Fibroblast of lung (primary cell): Measurements from ENCODE around the gene TCEA3. TPM values are rescaled to one million over a fixed set of nuclear protein-coding genes. Genes with fewer than 3 reads are reported as not detected.

ENCODE experiments used
- DNase-seq, 2 donors: peaks; one replicate each; pipeline versions ENCODE4 v3.0.0 to v3.0.0-alpha.2; 2010; ENCODE audit warnings: low read depth in 2 of 2
- H2AFZ ChIP-seq: 2 replicates; pipeline ENCODE4 v1.5.1; 2012; ENCODE audit warnings: low read length, control low read depth, inconsistent platforms
- H3K27ac ChIP-seq: 2 replicates; pipeline ENCODE4 v1.5.1; 2011; ENCODE audit warnings: low read length, control low read depth; ENCODE audit not compliant: insufficient read depth
- H3K27me3 ChIP-seq: 2 replicates; pipeline ENCODE4 v1.5.1; 2011; ENCODE audit warnings: mild to moderate bottlenecking, low read length; ENCODE audit not compliant: control insufficient read depth, insufficient read depth
- H3K36me3 ChIP-seq: 2 replicates; pipeline ENCODE4 v1.5.1; 2011; ENCODE audit warnings: low read length; ENCODE audit not compliant: control insufficient read depth, insufficient read depth
- H3K4me1 ChIP-seq: 2 replicates; pipeline ENCODE4 v1.5.1; 2011; ENCODE audit warnings: low read length; ENCODE audit not compliant: control insufficient read depth, insufficient read depth; ENCODE audit errors: extremely low read depth
- H3K4me2 ChIP-seq: 2 replicates; pipeline ENCODE4 v1.5.1; 2011; ENCODE audit warnings: low read length, control low read depth; ENCODE audit not compliant: insufficient read depth; ENCODE audit errors: extremely low read depth
- H3K4me3 ChIP-seq, 4 experiments: fragments of 200-600 bp in 1 of 4; sonication (generic) in 1 of 4; replicated peaks in 1 of 4; 2 replicates each; pipeline ENCODE4 v1.5.1; 2011 to 2016; ENCODE audit warnings: low read length in 4 of 4, low read depth in 3 of 4, mild to moderate bottlenecking in 3 of 4, control low read depth in 2 of 4, inconsistent platforms in 1 of 4, mixed read lengths in 1 of 4; ENCODE audit not compliant: insufficient read depth in 1 of 4; ENCODE audit errors: control extremely low read depth in 1 of 4
- H3K79me2 ChIP-seq: 2 replicates; pipeline ENCODE4 v1.5.1; 2012; ENCODE audit warnings: mild to moderate bottlenecking, low read length, inconsistent platforms; ENCODE audit not compliant: control insufficient read depth, insufficient read depth
- H3K9ac ChIP-seq: 2 replicates; pipeline ENCODE4 v1.5.1; 2011; ENCODE audit warnings: mild to moderate bottlenecking, low read length, control low read depth; ENCODE audit not compliant: insufficient read depth
- H3K9me3 ChIP-seq: 2 replicates; pipeline ENCODE4 v1.5.1; 2012; ENCODE audit warnings: low read depth, low read length; ENCODE audit not compliant: control insufficient read depth, insufficient read depth
- H4K20me1 ChIP-seq: 2 replicates; pipeline ENCODE4 v1.5.1; 2011; ENCODE audit warnings: low read length; ENCODE audit not compliant: control insufficient read depth, insufficient read depth; ENCODE audit errors: extremely low read depth
- EZH2 ChIP-seq: IDR thresholded peaks from 2 replicates; pipeline ENCODE4 v1.5.1; 2012; ENCODE audit warnings: low read length, control low read depth, mild to moderate bottlenecking; ENCODE audit errors: missing control alignments
- polyA plus RNA-seq, 2 donors: library from polyadenylated mRNA; depleted of rRNA in 1 of 2; stranded (reverse) in 1 of 2; unstranded in 1 of 2; fragments of >200 nt; gene quantifications; 2 replicates each; pipeline ENCODE4 v1.2.1, GENCODE V29; 2011 to 2012; ENCODE audit warnings: missing spikeins in 1 of 2
- total RNA-seq: library from RNA; depleted of rRNA; stranded (reverse); fragments of >200 nt; gene quantifications from 2 replicates; pipeline ENCODE4 v1.2.1, GENCODE V29; 2014
- TF ChIP-seq, protein P1 (sequence below), 2 donors: IDR thresholded peaks in 1 of 2; conservative IDR thresholded peaks in 1 of 2; 1 replicate in 1 of 2; 2 replicates in 1 of 2; pipeline ENCODE4 v1.5.1; 2011 to 2012; ENCODE audit warnings: low read length in 2 of 2, control low read depth in 1 of 2, inconsistent platforms in 1 of 2, low read depth in 1 of 2, mild to moderate bottlenecking in 1 of 2

Gene TCEA3
- total and polyA plus RNA-seq, 2 donors (not counting 1 experiment from before 2014, with no cell fraction given): 12.3 to 44.6 TPM

DNA sequence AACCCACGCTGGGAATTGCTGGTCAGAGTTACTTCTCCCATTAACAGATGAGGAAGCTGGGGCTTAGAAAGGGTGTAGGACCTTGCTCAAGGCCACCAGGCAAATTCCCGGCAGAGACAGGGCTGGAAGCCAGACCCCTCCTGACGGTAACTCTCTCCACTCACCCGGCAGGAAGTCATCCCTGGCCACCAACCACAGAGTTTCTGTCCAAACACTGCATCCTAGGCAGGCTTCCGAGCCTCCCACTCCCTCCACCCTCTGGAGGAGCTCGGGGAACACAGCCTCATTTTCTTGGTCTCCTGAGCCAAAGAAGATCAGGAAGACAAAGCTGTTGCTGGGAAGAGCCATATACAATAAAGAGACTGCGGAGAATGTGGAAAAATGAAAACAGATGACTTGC is 29.9 kb downstream of the TCEA3 start:
- H3K9ac ChIP-seq: no peak overlapping the region
- peak; percentile 73 to 93 for DNase-seq
- H2AFZ ChIP-seq: no peak overlapping the region
- H3K36me3 ChIP-seq: no peaks in the 10 kb centered on the region
- peaks cover 15% of the 10 kb centered on the region for H3K4me1 ChIP-seq
- H3K27ac ChIP-seq: peak overlapping the region; percentile 79
- no peaks in the 10 kb centered on the region for H3K27me3 ChIP-seq
- H3K4me2 ChIP-seq: peak overlapping the region; percentile 6
- TF ChIP-seq, protein P1, sequence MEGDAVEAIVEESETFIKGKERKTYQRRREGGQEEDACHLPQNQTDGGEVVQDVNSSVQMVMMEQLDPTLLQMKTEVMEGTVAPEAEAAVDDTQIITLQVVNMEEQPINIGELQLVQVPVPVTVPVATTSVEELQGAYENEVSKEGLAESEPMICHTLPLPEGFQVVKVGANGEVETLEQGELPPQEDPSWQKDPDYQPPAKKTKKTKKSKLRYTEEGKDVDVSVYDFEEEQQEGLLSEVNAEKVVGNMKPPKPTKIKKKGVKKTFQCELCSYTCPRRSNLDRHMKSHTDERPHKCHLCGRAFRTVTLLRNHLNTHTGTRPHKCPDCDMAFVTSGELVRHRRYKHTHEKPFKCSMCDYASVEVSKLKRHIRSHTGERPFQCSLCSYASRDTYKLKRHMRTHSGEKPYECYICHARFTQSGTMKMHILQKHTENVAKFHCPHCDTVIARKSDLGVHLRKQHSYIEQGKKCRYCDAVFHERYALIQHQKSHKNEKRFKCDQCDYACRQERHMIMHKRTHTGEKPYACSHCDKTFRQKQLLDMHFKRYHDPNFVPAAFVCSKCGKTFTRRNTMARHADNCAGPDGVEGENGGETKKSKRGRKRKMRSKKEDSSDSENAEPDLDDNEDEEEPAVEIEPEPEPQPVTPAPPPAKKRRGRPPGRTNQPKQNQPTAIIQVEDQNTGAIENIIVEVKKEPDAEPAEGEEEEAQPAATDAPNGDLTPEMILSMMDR (conservative IDR thresholded peaks at IDR 0.05 in 1 of 2, IDR thresholded peaks at IDR 0.05 in 1 of 2; ENCODE audit: low read depth in 1 of 2, low read length in 2 of 2): peak in 1 of 2 donors; percentile 14
- TF ChIP-seq EZH2: no peak
- no peaks in the 10 kb centered on the region for H4K20me1 ChIP-seq
- no peaks in the 10 kb centered on the region for H3K79me2 ChIP-seq
- no peaks in the 10 kb centered on the region for H3K9me3 ChIP-seq
- peak overlapping the region in 1 of 4 experiments; percentile 25 for H3K4me3 ChIP-seq

DNA sequence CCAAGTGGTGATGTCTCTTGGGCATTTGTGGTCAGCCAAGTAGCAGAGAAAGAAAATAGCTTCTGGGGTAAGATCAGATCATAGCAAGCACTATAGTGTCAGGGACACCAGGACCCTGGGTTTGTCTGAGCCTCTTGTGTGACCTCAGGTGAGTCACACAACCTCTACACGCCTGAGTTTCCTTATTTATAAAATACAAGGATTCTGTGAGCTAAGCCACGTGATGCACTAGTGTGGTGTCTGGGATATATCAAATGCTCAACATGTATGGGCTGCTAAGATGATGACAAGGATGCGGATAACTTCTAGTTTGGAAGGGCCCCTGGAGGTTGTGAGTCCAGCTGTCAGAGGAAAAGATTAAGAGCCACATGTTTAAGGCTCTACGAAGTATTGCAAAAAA is 30.4 kb downstream of the TCEA3 start:
- Histone ChIP-seq H3K4me3 (no peak overlapping the region), H3K9me3 (no peaks in the 10 kb centered on the region), H3K27ac (peak overlapping the region; percentile 79), H3K4me2 (no peak overlapping the region), H4K20me1 (no peaks in the 10 kb centered on the region), H3K9ac (no peak overlapping the region), H3K27me3 (no peaks in the 10 kb centered on the region), H3K79me2 (no peaks in the 10 kb centered on the region), H3K36me3 (no peaks in the 10 kb centered on the region), H2AFZ (no peak overlapping the region), H3K4me1 (peaks cover 15% of the 10 kb centered on the region)
- TF ChIP-seq, protein P1 (conservative IDR thresholded peaks at IDR 0.05 in 1 of 2, IDR thresholded peaks at IDR 0.05 in 1 of 2; ENCODE audit: low read depth in 1 of 2, low read length in 2 of 2): no peak
- TF ChIP-seq EZH2: no peak
- DNase-seq: peak; percentile 74 to 82

DNA sequence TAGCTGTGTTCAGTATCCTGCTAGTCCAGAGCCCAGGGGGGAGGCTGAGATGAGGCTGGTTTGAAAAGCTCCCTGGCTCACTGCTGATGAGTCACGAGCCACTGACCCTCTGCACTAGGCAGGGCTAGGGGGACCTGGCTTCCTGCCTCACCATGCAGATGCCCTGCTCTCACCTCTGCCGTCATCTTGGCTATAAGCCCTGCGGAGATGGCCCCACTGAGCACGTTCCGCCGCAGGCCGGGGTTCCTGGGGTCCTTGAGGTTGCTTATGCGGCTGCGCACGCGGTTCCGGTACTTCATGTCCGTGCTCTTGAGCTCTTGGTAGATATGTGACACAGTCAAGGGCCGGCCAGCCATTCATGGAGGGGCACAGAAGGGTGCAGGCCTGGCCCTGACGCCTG is 30.8 kb downstream of the TCEA3 start:
- Histone ChIP-seq H3K27me3 (no peaks in the 10 kb centered on the region), H3K4me2 (peak overlapping the region; percentile 11), H4K20me1 (no peaks in the 10 kb centered on the region), H3K27ac (peak overlapping the region; percentile 79), H3K36me3 (no peaks in the 10 kb centered on the region), H3K4me1 (peaks cover 15% of the 10 kb centered on the region), H2AFZ (no peak overlapping the region), H3K79me2 (no peaks in the 10 kb centered on the region), H3K9ac (peak overlapping the region; percentile 23), H3K9me3 (no peaks in the 10 kb centered on the region), H3K4me3 (no peak overlapping the region)
- TF ChIP-seq, protein P1 (conservative IDR thresholded peaks at IDR 0.05 in 1 of 2, IDR thresholded peaks at IDR 0.05 in 1 of 2; ENCODE audit: low read depth in 1 of 2, low read length in 2 of 2): no peak
- no peak for TF ChIP-seq EZH2
- DNase-seq: peak; percentile 61 to 84
